ENCODE results near the gene PIGQ.

DNA sequence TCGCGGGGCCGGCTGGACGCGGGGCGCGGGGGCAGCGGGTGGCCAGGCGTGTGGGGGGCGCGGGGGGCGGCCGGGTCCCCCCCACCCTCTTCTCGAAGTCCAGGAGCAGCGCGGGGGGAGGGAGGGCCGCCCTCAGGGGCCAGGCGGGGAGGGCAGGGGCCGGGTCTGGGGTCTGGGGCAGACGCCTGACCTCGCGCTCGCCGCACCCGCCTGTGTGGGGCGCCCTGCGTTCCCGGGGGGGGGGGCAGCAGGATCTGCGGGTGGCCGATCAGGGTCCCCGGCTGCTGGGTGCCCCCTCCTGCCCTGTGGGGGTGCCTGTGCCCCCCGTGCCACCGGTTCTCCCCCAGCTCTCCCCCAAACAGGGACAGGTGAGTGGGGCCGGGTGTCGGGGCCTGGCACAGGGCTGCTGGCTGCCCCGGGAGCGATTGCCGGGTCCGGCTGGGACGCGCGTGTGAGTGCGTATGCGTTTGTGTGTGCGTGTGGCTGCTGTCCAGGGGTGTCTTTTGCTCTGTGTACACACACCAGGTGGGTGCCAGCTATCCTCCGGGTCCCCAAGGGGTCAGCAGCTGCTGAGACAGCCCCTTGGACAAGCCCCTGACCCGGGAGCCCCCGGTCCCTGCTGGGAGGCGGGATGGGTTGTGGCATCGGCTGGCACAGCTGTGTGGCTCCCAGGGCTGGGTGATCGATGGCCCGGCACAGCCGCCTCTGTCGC lies 8.9 kb upstream of the PIGQ start:
- TF ChIP-seq, protein P1, sequence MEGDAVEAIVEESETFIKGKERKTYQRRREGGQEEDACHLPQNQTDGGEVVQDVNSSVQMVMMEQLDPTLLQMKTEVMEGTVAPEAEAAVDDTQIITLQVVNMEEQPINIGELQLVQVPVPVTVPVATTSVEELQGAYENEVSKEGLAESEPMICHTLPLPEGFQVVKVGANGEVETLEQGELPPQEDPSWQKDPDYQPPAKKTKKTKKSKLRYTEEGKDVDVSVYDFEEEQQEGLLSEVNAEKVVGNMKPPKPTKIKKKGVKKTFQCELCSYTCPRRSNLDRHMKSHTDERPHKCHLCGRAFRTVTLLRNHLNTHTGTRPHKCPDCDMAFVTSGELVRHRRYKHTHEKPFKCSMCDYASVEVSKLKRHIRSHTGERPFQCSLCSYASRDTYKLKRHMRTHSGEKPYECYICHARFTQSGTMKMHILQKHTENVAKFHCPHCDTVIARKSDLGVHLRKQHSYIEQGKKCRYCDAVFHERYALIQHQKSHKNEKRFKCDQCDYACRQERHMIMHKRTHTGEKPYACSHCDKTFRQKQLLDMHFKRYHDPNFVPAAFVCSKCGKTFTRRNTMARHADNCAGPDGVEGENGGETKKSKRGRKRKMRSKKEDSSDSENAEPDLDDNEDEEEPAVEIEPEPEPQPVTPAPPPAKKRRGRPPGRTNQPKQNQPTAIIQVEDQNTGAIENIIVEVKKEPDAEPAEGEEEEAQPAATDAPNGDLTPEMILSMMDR (conservative IDR thresholded peaks at IDR 0.05; ENCODE audit: low read depth, low read length): no peak
- TF ChIP-seq MAZ (IDR thresholded peaks at IDR 0.05; ENCODE audit: borderline replicate concordance, low read depth, low read length) (no peak), BHLHE40 (IDR thresholded peaks at IDR 0.05; ENCODE audit: low read depth, low read length) (no peak), RAD21 (IDR thresholded peaks at IDR 0.05; ENCODE audit: low read length) (no peak), POLR2A (IDR thresholded peaks at IDR 0.05; ENCODE audit: low read depth, low read length) (no peak), NFE2L2 (IDR thresholded peaks at IDR 0.05; ENCODE audit: low read depth, low read length) (no peak), CEBPB (IDR thresholded peaks at IDR 0.05; ENCODE audit: low read depth, low read length) (no peak), MAFK (IDR thresholded peaks at IDR 0.05; ENCODE audit: low read depth, low read length) (no peak), RCOR1 (IDR thresholded peaks at IDR 0.05; ENCODE audit: insufficient replicate concordance, low read length) (no peak)
- TF ChIP-seq, protein P2, sequence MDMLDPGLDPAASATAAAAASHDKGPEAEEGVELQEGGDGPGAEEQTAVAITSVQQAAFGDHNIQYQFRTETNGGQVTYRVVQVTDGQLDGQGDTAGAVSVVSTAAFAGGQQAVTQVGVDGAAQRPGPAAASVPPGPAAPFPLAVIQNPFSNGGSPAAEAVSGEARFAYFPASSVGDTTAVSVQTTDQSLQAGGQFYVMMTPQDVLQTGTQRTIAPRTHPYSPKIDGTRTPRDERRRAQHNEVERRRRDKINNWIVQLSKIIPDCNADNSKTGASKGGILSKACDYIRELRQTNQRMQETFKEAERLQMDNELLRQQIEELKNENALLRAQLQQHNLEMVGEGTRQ (IDR thresholded peaks at IDR 0.05; ENCODE audit: low read depth, low read length): no peak

Data from IMR-90 (cell line).